ENCODE measurements around the gene SYCE1L.
"Not testable (repeated sequence)": the region's sequence is repeated elsewhere in the genome, so short reads cannot be mapped to it uniquely, and the experiment has no call there.

SYCE1L gene

GRCh38 chr16:77199211-77199610, at the start of gene SYCE1L:
TSS of gene SYCE1L (plus strand) at chr16:77199408. CDS start at chr16:77199452, 44 bp downstream.
- no peak for DNase-seq

DNA sequence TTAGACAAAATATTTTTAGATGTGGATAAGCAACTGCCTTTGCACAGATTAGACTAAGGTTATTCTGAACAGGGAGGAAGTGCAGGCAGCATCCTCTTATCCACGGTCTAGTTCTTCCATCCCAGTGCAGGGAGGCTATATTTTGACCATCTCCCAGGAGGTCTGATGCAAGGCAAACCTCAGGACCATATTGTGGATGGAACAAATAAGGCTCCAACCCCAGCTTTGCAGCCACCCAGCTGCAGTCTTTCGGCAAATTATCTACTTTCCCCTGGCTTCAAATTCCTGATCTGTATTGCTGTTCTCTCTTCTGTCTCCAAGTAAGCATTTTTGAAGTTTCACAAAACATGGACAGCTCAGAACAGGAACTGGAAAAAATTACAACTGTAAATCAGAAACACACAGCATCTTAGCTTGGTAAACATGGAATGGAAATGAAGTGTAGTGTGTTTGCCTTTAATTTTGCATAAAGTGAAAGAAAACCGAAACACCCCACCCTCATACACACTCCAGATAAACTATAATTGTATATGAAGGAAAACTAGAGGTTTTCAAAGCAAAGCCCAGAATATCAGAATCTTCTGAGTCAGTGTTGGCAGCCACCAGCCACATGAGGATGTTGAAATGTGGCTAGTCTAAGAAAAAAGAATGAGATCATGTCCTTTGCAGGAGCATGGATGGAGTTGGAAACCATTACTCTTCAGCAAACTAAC, 41.7 kb upstream of the SYCE1L start:
- no peak for DNase-seq

GRCh38 chr16:77158293-77158692, 40.9 kb upstream of the SYCE1L start:
- DNase-seq: no peak

DNA sequence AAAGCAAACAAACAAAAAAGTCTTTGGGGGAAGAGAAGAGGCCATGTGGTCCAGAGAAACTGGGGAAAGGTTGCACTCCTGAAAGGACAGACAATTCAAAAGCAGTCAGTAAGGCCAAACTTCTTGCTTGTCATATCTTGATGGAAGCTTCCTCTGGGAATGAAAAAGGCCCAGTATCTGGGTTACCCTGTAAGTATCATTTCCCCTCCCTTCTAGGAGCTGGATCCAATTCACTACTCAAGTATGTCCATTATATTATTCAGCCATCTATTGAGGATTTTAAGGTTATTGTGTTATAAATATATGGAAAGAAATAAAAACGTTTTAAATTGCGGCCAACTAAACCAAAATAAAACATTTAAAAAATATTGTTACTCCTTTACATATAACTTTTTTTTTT, 34.2 kb upstream of the SYCE1L start:
- no peak for DNase-seq

GRCh38 chr16:77165536-77166236, 33.5 kb upstream of the SYCE1L start:
- not testable (repeated sequence) for DNase-seq

GRCh38 chr16:77166726-77167125, 32.5 kb upstream of the SYCE1L start:
- no peak for DNase-seq

- no peak for DNase-seq
Observed at GRCh38 chr16:77168901-77169300, 30.3 kb upstream of the SYCE1L start.

DNA sequence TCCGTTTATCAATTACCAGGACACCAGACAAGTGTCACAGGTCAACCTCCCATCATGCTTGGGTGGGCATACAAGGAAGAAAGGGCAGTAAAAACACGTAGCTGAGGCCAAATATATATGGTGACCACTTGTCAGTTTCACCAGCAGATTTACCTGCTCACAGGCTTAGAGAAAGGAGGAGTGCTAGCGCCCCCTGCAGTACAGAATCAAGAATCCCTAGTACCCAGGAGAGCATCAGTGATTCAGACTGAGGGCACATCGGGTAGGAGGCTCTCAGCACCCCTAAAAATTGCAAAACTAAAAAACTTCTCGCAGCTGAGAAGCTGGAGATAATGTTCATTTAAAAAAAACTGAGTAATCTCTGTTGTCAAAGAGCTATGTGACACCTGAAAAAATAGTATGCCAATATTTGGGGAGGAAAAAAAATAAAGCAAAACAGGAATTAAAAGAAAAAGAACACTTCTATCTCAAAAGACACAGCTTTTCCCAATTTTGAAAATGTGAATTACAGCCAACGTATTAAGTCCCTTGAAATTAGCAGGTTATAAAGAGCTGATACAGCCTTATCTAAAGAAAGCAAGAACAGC, 29.5 kb upstream of the SYCE1L start:
- DNase-seq: peak; percentile 27

DNA sequence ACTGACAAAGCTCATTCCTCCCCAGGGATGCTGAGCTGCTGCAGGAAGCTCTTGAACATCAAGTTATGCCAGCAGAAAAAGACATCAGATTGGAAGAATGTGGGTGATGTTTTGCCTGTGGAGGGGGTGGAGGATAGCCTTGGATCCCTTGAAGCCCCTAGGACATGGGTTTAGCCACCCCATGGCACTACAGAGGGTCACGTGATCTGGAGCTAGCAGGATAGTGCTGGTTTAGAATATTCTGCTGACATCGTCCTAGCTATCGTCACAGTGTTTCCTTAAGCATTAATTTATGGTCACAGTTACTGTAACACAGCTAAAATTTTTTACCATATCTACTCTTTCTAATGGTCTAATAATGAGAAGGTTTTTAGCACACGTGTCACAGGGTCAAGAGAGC, 28.4 kb upstream of the SYCE1L start:
- no peak for DNase-seq

GRCh38 chr16:77171745-77172635, 27.2 kb upstream of the SYCE1L start:
- peak; percentile 5 for DNase-seq

DNA sequence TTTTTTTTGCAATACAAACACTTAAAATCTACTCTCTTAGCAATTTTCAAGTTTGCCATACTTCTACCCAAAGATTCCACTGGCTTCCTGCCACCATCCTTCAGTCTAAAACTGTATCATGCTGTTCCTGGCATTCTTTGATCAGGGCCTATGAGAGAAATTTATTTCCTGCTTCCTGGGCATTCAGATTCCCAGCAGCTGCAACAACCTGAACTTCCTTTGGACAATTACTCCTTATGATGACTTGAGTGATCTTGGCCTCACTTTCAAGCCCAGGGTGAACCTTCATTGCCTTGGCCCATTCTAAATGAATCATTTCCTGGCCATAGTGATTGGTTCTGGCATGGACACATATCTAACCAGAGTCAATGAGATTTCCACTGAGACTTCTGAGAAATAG, 26.3 kb upstream of the SYCE1L start:
- DNase-seq: no peak

DNA sequence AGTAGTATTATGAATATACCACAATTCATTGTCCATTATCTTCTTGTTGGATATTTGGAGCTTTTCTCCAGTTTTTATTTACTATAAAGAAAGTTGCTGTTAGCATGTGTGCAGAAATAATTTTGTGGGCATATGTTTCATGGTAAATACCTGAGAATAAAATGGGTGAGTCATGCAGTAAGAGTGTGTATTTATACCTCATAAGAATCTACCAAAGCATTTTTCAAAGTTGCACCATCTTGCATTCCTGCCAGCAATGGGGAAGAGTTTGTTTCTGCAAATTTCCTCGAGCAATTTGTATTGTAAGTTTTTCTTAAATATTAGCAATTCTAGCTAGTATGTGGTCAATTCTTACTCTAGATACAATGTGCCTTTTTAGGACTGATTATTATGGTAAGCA, 16.1 kb upstream of the SYCE1L start:
- DNase-seq: no peak

DNA sequence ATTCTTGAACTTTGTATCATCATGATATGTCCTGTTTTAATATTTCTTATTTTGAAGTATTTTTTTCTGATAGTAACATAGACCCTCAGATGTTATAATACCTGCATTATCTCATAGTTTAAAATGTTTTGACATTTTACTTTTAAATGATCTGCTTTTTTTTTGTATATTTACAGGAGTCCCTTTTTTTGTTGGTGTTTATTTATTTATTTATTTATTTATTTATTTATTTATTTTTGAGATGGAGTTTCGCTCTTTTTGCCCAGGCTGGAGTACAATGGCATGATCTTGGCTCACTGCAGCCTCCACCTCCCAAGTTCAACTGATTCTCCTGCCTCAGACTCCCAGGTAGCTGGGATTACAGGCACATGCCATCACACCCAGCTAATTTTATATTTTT, 12.9 kb upstream of the SYCE1L start:
- DNase-seq: not testable (repeated sequence)

- no peak for DNase-seq
Observed at GRCh38 chr16:77190190-77190477, 9.1 kb upstream of the SYCE1L start.

- DNase-seq: peak; percentile 96
Observed at GRCh38 chr16:77190478-77191258, 8.5 kb upstream of the SYCE1L start, which contains the start of gene MON1B. TSS of gene MON1B (plus strand) at chr16:77191190. CDS start at chr16:77191486, 296 bp downstream.

DNA sequence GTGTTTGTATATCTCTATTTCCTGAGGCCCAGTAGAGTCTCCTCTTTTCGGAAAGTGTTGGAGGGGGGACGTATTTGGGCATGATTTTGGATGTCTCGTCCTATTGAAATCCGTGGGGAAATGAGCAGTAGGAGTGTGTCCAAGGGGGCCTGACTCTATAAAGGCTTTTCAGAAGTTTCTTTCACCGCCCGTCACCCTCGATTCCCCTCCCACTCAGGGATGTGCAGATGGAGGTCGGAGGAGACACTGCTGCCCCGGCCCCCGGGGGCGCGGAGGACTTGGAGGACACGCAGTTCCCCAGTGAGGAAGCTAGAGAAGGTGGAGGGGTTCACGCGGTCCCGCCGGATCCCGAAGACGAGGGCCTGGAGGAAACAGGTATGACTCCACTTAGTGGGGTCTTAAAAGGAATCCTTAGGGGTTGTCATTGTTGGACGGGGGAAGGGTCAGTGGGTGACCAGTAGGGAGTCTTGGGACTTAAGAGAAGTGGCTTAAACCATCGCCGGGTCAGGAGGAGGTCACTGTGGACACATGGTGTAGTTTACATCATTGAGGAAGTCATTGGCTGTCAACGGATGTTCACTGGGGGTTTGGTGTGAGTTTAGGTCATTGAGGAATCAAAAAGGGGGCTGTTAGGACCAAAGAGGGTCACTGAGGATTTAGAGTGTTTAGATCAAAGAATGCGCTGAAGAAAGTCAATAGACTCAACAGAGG, 7.8 kb upstream of the SYCE1L start:
- DNase-seq: no peak

GRCh38 chr16:77193377-77193776, 5.8 kb upstream of the SYCE1L start:
- DNase-seq: no peak

DNA sequence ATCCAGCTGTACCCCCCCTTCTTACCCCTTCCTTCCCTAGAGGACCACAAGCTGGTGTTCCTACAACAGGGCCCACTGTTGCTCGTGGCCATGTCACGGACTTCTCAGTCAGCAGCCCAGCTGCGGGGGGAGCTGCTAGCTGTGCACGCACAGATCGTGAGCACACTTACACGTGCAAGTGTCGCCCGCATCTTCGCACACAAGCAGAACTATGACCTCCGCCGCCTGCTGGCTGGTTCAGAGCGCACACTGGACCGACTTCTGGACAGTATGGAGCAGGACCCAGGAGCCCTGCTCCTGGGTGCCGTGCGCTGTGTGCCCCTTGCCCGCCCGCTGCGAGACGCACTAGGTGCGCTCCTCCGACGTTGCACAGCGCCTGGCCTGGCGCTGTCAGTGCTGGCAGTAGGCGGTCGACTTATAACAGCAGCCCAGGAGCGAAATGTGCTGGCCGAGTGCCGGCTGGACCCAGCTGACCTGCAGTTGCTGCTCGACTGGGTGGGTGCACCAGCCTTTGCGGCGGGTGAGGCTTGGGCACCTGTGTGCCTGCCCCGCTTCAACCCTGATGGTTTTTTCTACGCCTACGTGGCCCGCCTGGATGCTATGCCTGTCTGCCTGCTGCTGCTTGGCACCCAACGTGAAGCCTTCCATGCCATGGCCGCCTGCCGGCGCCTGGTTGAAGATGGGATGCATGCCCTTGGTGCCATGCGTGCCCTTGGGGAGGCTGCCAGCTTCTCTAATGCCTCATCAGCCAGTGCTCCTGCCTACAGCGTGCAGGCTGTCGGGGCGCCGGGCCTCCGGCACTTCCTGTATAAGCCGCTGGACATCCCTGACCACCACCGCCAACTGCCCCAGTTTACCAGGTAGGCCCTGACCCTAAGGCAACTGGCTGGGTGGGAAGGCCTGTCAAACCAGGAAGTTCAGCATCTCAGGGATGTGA, 4.6 kb upstream of the SYCE1L start:
- DNase-seq: no peak

DNA sequence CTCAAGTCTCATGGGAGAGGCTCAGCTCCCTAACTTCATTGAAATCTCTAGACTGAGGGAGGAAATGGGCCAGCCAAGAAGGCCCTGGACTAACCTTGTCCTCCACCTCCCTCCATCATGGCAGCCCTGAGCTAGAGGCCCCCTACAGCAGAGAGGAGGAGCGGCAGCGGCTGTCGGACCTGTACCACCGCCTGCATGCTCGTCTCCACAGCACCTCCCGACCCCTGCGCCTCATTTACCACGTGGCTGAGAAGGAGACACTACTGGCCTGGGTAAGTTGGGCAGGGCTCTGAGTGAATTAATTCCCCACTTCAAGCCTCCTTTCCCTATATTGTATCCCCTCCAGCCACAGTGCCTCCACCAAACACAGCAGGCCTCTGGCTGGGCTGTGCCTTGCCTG, 3.8 kb upstream of the SYCE1L start:
- DNase-seq: no peak

DNA sequence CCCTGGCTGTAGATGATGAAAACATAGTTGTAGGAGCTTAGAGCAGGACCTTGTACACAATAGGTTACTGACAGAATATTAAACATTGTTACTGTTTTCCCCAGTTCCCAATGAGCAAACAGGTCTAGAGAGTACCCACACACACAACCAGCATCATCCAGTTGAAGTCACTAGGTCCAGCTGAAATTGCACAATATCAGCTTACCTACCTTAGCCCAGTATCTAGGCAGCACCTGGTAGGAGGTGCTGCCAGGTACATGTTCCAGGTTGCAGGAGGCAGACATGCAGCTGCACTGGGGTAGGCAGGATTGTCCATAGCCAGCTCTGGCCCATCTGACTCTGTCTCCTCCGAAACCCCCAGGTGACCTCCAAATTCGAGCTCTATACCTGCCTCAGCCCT, 1.5 kb upstream of the SYCE1L start:
- no peak for DNase-seq

DNA sequence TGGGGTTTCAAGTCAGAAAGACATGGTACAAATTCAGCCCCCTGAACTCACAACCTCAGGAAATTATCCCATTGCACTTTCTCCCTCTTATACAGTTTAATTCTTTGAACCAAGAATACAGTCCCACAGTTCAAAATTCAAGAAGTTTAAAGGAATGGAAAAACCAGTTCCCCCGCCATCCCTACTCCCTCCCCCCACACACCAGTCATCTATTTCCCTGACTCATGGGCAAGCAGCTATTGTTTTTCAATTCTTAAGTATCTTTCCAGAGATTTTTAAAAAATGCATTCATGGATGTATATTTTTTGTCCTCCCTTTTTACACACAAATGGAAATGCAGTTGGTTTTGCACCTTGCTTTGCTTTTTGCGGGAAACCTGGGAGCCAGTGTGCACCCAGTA, 7.3 kb downstream of the SYCE1L start:
- DNase-seq: no peak
